Karpas-422 (cell line): Measurements from ENCODE around the gene ENDOU. TPM values are rescaled to one million over a fixed set of nuclear protein-coding genes. Genes with fewer than 3 reads are reported as not detected.

Experiments used
- DNase-seq: peaks from one replicate; pipeline ENCODE4 v3.0.0-alpha.2; 2015
- H2AFZ ChIP-seq: fragments of 200-600 bp; sonication (generic); 2 replicates; pipeline ENCODE4 v1.6.1; 2014; ENCODE audit warnings: antibody characterized with exemption, low read length, mixed read lengths
- H3K27ac ChIP-seq: fragments of 200-600 bp; sonication (generic); 2 replicates; pipeline ENCODE4 v1.5.1; 2014; ENCODE audit warnings: mild to moderate bottlenecking, low read length, moderate library complexity
- H3K27me3 ChIP-seq: fragments of 200-600 bp; sonication (generic); 2 replicates; pipeline ENCODE4 v1.6.1; 2014; ENCODE audit warnings: low read length, mixed read lengths
- H3K36me3 ChIP-seq: fragments of 200-600 bp; sonication (generic); 2 replicates; pipeline ENCODE4 v1.6.1; 2014; ENCODE audit warnings: low read length, mixed read lengths; ENCODE audit not compliant: insufficient read depth
- H3K4me1 ChIP-seq: fragments of 200-600 bp; sonication (generic); 2 replicates; pipeline ENCODE4 v1.6.1; 2014; ENCODE audit warnings: mild to moderate bottlenecking, low read length, mixed read lengths
- H3K4me2 ChIP-seq: fragments of 200-600 bp; sonication (generic); 2 replicates; pipeline ENCODE4 v1.6.1; 2014; ENCODE audit warnings: low read length, low read depth, mild to moderate bottlenecking; ENCODE audit not compliant: poor library complexity, severe bottlenecking
- H3K4me3 ChIP-seq: fragments of 200-600 bp; sonication (generic); 2 replicates; pipeline ENCODE4 v1.5.1; 2014; ENCODE audit warnings: mild to moderate bottlenecking, antibody characterized with exemption, low read length, mixed read lengths
- H3K79me2 ChIP-seq: fragments of 200-600 bp; sonication (generic); 2 replicates; pipeline ENCODE4 v1.6.1; 2014; ENCODE audit warnings: mild to moderate bottlenecking, low read length, mixed read lengths
- H3K9ac ChIP-seq: fragments of 200-600 bp; sonication (generic); 2 replicates; pipeline ENCODE4 v1.6.0; 2014; ENCODE audit warnings: low read length
- H3K9me2 ChIP-seq: fragments of 200-600 bp; sonication (generic), shearing (Covaris generic); replicated peaks from 2 replicates; pipeline ENCODE4 v1.6.0; 2014; ENCODE audit warnings: mild to moderate bottlenecking, low read length, moderate library complexity; ENCODE audit not compliant: insufficient read depth
- H3K9me3 ChIP-seq: fragments of 300-700, 200-600 bp; sonication (generic); 2 replicates; pipeline ENCODE4 v1.6.1; 2014; ENCODE audit warnings: low read length, mixed read lengths
- H4K20me1 ChIP-seq: fragments of 200-600 bp; sonication (generic); 2 replicates; pipeline ENCODE4 v1.6.1; 2014; ENCODE audit warnings: mild to moderate bottlenecking, antibody characterized with exemption, low read length, low read depth; ENCODE audit not compliant: insufficient read depth
- total RNA-seq: library from RNA; depleted of rRNA; stranded (reverse); fragments of >200 nt; shearing (Covaris generic); gene quantifications from 2 replicates; pipeline ENCODE4 v1.2.3, GENCODE V29; 2014; ENCODE audit warnings: low replicate concordance

ENDOU gene
- total RNA-seq, 1 experiment from 2014 or later: 1.2 TPM

GRCh38 chr12:47743311-47743860, 18.1 kb upstream of the ENDOU start:
- DNase-seq: no peak
- H3K9ac ChIP-seq: no peak overlapping the region
- no peak overlapping the region for H3K4me2 ChIP-seq
- H2AFZ ChIP-seq: no peak overlapping the region
- no peak overlapping the region for H3K4me3 ChIP-seq
- H3K79me2 ChIP-seq: no peaks in the 10 kb centered on the region
- H3K36me3 ChIP-seq: no peaks in the 10 kb centered on the region
- H4K20me1 ChIP-seq: 0 out of 2 replicates have a peak, but pooled peaks cover 8% of the 10 kb centered on the region
- H3K27me3 ChIP-seq: no peaks in the 10 kb centered on the region
- peaks cover 59% of the 10 kb centered on the region for H3K4me1 ChIP-seq
- no peak overlapping the region for H3K27ac ChIP-seq
- no peaks in the 10 kb centered on the region for H3K9me2 ChIP-seq
- no peaks in the 10 kb centered on the region for H3K9me3 ChIP-seq

- H2AFZ ChIP-seq: no peak overlapping the region
- no peaks in the 10 kb centered on the region for H3K79me2 ChIP-seq
- no peak overlapping the region for H3K9ac ChIP-seq
- H3K27ac ChIP-seq: peak overlapping the region; percentile 96
- no peaks in the 10 kb centered on the region for H3K36me3 ChIP-seq
- H3K4me1 ChIP-seq: peaks cover 61% of the 10 kb centered on the region
- H4K20me1 ChIP-seq: 0 out of 2 replicates have a peak, but pooled peaks cover 8% of the 10 kb centered on the region
- peak; percentile 85 for DNase-seq
- no peak overlapping the region for H3K4me3 ChIP-seq
- H3K4me2 ChIP-seq: peak overlapping the region; percentile 96
- H3K9me3 ChIP-seq: no peaks in the 10 kb centered on the region
- H3K9me2 ChIP-seq: no peaks in the 10 kb centered on the region
- H3K27me3 ChIP-seq: no peaks in the 10 kb centered on the region
These were observed 17.0 kb upstream of the ENDOU start for GRCh38 chr12:47742253-47742825.

GRCh38 chr12:47741340-47741703, 16.0 kb upstream of the ENDOU start:
- Histone ChIP-seq H3K4me3 (peak overlapping the region; percentile 77), H3K79me2 (no peaks in the 10 kb centered on the region), H3K9me2 (no peaks in the 10 kb centered on the region), H4K20me1 (0 out of 2 replicates have a peak, but pooled peaks cover 8% of the 10 kb centered on the region), H3K27me3 (no peaks in the 10 kb centered on the region), H2AFZ (no peak overlapping the region), H3K4me1 (peaks cover 51% of the 10 kb centered on the region), H3K27ac (peak overlapping the region; percentile 96), H3K9me3 (no peaks in the 10 kb centered on the region), H3K36me3 (no peaks in the 10 kb centered on the region), H3K4me2 (peak overlapping the region; percentile 96), H3K9ac (peak overlapping the region; percentile 91)
- peak; percentile 93 for DNase-seq

- H3K79me2 ChIP-seq: no peaks in the 10 kb centered on the region
- peak overlapping the region; percentile 91 for H3K9ac ChIP-seq
- H4K20me1 ChIP-seq: 0 out of 2 replicates have a peak, but pooled peaks cover 8% of the 10 kb centered on the region
- no peaks in the 10 kb centered on the region for H3K36me3 ChIP-seq
- peaks cover 50% of the 10 kb centered on the region for H3K4me1 ChIP-seq
- peak overlapping the region; percentile 96 for H3K27ac ChIP-seq
- H3K9me2 ChIP-seq: no peaks in the 10 kb centered on the region
- peak; percentile 86 for DNase-seq
- no peak overlapping the region for H2AFZ ChIP-seq
- H3K9me3 ChIP-seq: no peaks in the 10 kb centered on the region
- H3K27me3 ChIP-seq: no peaks in the 10 kb centered on the region
- H3K4me2 ChIP-seq: peak overlapping the region; percentile 96
- H3K4me3 ChIP-seq: peak overlapping the region; percentile 77
These were observed 15.5 kb upstream of the ENDOU start for GRCh38 chr12:47740606-47741339.

GRCh38 chr12:47739979-47740378, 14.7 kb upstream of the ENDOU start:
- no peaks in the 10 kb centered on the region for H3K9me2 ChIP-seq
- no peaks in the 10 kb centered on the region for H3K79me2 ChIP-seq
- H3K4me2 ChIP-seq: peak overlapping the region; percentile 96
- H3K27ac ChIP-seq: peak overlapping the region; percentile 96
- H3K4me3 ChIP-seq: peak overlapping the region; percentile 77
- no peaks in the 10 kb centered on the region for H3K9me3 ChIP-seq
- H3K27me3 ChIP-seq: no peaks in the 10 kb centered on the region
- H2AFZ ChIP-seq: no peak overlapping the region
- peak; percentile 91 for DNase-seq
- H4K20me1 ChIP-seq: 0 out of 2 replicates have a peak, but pooled peaks cover 8% of the 10 kb centered on the region
- peak overlapping the region; percentile 91 for H3K9ac ChIP-seq
- H3K4me1 ChIP-seq: peaks cover 51% of the 10 kb centered on the region
- H3K36me3 ChIP-seq: no peaks in the 10 kb centered on the region

- no peaks in the 10 kb centered on the region for H3K79me2 ChIP-seq
- no peaks in the 10 kb centered on the region for H3K27me3 ChIP-seq
- H3K9me2 ChIP-seq: no peaks in the 10 kb centered on the region
- H3K4me3 ChIP-seq: peak overlapping the region; percentile 77
- H3K36me3 ChIP-seq: no peaks in the 10 kb centered on the region
- H3K9me3 ChIP-seq: no peaks in the 10 kb centered on the region
- peak overlapping the region; percentile 96 for H3K27ac ChIP-seq
- H3K9ac ChIP-seq: peak overlapping the region; percentile 91
- peak overlapping the region; percentile 96 for H3K4me2 ChIP-seq
- no peak overlapping the region for H2AFZ ChIP-seq
- H3K4me1 ChIP-seq: peaks cover 58% of the 10 kb centered on the region
- H4K20me1 ChIP-seq: 0 out of 2 replicates have a peak, but pooled peaks cover 8% of the 10 kb centered on the region
- no peak for DNase-seq
These were observed 14.0 kb upstream of the ENDOU start for GRCh38 chr12:47739297-47739696.

- Histone ChIP-seq H3K4me2 (no peak overlapping the region), H3K9ac (peak overlapping the region; percentile 91; the same call in 1 of the 2 replicates), H3K79me2 (no peaks in the 10 kb centered on the region), H3K9me3 (no peaks in the 10 kb centered on the region), H4K20me1 (0 out of 2 replicates have a peak, but pooled peaks cover 7% of the 10 kb centered on the region), H3K4me1 (peaks cover 52% of the 10 kb centered on the region), H3K4me3 (no peak overlapping the region), H2AFZ (no peak overlapping the region), H3K27me3 (no peaks in the 10 kb centered on the region), H3K36me3 (no peaks in the 10 kb centered on the region), H3K27ac (peak overlapping the region; percentile 96), H3K9me2 (no peaks in the 10 kb centered on the region)
- DNase-seq: no peak
These were observed 12.8 kb upstream of the ENDOU start for GRCh38 chr12:47737936-47738594.
